Endometrium (tissue), 2 donors: ENCODE results near the gene CDH5.

Experiments used
- FAIRE-seq: peaks from 2 replicates; lab custom pipeline; 2012; peaks lifted over from hg19 to GRCh38; lab: Jason Lieb, UNC
- donor health status: control.
- donor health status: control.

CDH5 gene

DNA sequence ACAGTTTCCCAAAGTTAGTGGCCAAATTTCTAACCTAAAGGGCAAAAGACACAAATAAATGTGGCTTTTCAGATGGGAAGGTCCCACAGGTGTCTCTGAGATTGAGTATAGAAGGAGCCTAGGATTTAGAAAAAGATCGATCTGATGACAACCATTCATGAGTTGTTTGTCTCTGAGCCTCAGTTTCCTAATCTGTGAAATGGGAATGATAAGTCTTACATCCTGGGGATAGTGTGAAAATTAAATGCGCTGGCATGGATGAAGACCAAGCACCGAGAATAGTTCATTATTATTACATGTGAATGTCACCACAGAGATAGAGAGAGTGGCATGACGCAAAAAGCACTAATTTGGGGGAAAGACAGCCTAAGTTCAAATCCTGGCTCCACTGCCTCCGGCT, 7.2 kb downstream of the CDH5 start:
- no peak for FAIRE-seq

DNA sequence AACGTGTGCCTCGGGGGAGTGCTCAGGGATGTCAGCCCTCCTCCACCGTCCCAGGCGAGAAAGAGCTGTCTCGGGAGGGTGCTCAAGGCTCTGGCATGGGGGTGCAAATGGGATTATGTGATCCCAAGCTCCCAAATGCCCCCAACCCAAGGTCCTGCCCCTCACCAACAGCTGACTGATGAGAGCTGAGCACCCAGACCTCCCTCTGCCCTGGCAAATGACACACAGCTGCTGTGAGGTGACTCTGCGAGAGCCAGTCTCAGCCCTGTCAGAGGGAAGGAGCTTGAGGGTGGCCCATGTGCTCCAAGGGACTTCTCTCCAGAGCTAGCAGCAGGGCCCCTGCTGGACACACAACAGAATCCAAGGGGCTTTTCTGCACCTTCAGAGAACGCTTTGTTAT, 7.7 kb downstream of the CDH5 start:
- no peak for FAIRE-seq

DNA sequence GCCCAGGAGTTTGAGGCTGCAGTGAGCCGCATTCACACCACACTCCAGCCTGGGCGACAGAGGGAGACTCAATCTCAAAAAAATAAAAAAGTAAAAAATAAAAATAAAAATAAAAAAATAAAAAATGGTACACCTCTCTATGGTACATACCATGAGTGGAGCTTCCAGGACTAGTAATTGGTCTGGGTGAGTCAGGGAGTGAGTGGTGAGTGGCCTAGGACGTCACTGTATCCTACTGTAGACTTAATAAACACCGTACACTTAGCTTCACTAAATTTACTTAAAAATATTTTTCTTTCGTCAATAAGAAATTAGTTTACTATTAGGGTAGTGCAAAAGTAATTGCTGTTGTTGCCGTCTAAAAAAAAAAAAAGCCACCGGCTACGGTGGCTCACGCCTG, 9.0 kb downstream of the CDH5 start:
- FAIRE-seq, result no peak

DNA sequence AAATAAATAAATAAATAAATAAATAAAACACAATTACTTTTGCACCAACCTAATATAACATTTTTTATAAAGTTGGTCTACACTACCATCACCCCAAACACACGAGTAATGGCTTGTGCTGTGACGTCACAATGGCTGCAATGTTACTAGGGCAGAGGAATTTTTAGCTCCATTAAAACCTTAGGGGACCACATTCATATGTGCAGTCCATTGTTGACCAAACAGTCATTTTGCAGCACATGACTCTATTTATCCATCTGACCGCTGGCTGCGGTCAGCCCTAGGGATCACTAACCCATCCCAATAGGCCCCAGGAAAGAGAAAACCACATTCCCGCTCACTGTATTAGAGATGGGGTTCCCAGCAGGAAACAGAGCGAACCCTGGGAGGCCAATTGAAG, 9.6 kb downstream of the CDH5 start:
- FAIRE-seq, result no peak

DNA sequence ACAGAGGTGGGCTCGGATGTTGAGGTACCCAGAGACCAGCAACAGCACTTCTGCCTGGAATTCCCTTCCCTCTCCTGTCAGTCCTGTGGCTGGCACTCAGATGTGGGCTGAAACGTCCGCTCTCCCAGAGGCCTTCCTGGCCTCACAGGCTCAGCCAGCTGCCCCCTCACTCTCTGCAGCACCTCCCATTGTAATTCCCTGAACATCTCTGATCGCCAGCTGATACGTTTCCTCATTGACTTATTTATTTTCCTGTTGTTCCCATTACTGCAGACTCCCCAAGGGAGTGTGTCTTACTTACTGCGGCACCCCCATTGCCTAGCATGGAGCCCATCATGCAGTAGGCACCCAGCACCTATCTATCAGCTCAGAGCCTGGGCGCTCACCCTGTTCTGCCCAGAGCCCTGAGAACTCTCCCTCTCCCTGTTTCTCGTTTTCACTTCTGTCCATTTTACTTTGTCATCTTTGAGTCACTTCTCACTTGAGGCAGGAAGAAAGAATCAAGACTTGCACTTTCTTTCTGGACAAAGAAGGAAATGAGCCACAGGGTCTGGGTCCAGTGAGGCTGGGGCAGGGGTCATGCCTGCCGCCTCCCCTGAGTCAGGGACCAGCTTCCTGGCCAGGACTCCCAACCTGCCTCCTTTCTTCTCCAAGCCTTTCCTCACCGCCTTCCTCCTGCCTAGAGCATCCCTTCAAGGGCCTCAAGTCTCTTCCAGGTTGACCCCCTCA, 10.2 kb downstream of the CDH5 start:
- no peak for FAIRE-seq

DNA sequence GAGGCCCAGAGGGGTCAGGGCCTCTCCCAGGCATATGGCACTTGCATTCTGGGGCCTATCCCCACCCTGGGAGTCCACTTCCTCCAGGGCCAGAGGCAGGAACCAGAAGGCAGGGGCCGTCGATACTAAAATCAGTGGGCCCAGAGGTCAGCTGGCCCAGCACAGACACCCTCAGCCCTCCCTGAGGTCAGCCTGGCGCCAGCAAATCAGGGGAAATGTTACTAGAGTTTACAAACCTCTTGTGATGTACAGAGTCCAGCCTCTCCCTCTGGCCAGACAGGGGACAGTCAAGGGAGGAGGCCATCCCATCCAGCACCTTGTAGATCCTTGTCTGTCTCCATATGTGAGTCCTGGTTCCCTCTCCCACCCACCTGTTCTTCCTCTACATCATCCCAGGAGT, 10.8 kb downstream of the CDH5 start:
- FAIRE-seq, result no peak

DNA sequence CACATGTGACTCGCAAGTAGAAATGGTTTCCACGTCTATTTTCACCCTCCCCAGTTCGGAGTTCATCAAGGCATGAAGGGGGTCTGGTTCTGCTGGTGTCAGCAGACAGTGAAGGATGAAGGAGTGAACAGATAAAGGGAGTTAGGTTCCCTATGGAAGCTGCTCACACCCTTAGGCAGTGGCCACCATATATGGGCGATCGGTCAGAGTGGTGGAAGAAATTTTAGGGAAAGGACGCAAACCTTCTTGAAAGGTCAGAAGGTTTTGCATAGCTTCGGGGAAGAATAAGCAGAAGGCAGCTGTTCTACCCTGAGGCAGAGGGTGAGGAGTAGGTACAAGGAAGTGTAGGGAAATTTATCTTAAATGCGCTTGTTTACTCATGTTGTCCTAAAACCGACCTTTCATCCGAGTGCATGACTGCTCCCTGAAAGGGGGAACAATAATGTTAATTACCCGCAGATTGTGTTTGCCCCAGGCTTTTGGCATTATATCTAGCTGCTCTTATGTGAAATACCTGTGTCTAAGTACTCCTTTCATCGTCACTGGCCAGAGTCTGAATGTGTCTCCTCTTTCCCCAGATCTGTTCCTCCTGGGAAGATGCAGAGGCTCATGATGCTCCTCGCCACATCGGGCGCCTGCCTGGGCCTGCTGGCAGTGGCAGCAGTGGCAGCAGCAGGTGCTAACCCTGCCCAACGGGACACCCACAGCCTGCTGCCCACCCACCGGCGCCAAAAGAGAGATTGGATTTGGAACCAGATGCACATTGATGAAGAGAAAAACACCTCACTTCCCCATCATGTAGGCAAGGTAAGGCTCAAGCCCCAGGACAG, 12.5 kb downstream of the CDH5 start:
- no peak for FAIRE-seq

GRCh38 chr16:66379571-66379941, 13.1 kb downstream of the CDH5 start:
- FAIRE-seq, result no peak

- no peak for FAIRE-seq
These were observed 13.9 kb downstream of the CDH5 start for GRCh38 chr16:66380421-66380820.

DNA sequence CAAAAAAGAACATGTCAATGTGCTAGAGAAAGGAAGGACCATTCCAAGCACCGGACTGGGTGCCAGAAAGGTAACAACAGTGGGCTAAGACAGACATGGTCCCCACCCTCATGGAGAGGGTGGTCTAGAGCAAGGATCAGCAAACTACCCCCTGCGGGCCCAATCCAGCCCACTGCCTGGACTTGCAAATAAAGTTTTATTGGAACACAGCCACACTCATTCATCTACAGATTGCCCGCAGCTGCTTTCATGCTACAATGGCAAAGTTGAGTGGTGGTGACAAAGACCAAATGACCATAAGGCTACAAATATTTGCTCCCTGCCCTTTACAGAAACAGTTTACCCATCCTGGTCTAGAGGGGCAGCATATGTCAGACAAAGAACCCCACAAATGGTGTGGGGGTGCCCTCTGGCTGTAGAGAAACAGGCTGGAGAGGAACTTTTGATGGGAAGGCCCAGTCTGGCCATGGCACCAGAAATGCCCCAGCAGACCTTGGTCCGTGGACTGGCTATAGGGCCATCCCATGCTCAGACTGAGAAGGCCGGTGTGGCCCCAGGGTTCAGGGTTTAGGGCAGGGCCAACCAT, 15.2 kb downstream of the CDH5 start:
- no peak for FAIRE-seq

DNA sequence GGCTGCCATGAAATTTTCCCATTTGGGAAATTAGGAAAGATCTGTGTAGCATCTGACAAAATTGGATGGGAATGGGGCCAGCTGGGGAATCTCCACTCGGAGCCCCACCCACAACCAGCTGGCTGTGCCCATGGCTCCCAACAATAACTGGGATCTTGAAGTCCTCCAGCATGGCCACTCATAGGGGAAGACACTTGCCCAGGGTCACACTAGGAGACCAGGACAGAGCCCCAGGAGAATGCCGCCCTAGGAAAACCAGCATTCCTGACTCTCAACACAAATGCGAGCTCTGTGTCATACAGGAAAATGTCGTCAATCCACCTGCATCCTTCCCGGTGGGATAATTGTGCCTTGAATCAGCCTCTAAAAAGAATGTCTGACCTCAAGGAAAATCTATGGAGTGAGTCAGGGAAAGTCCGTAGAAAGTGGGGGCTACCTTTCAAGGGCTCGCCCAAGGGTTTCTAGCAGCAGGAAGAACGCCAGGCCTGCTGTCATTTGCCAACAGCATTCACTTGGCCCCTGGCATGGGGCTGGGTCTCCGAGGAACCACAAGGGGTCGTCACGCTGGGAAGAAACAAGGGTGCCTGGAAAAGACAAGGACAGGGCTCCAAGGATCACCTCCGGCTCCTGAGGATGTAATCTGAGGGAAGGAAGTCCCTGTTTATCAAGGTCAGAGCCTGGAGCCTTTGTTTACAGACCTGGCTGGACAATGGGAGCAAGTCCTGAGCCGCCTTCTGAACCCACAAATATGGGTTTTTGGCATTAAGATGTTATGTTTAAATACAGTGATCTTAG, 15.9 kb downstream of the CDH5 start:
- no peak for FAIRE-seq

GRCh38 chr16:66382966-66383299, 16.4 kb downstream of the CDH5 start:
- no peak for FAIRE-seq

DNA sequence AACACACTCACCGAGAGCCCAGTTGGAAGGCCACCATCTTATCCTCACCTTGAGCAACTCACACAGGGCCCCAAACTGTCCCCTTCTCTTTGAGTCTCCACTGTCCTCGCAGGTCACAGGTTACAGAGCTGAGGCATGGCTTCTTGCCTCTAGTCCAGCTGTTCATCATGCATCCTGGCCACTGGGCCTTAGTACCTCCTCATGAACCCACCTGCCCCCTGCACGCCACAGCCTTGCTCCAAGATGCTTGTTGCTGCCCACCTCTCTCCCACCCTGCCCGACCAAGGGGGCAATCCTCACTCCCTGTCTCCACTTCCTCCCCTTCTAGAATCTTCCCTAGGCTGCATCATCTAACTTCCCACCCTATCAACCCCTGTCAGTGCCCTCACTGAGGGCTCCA, 17.1 kb downstream of the CDH5 start:
- no peak for FAIRE-seq

DNA sequence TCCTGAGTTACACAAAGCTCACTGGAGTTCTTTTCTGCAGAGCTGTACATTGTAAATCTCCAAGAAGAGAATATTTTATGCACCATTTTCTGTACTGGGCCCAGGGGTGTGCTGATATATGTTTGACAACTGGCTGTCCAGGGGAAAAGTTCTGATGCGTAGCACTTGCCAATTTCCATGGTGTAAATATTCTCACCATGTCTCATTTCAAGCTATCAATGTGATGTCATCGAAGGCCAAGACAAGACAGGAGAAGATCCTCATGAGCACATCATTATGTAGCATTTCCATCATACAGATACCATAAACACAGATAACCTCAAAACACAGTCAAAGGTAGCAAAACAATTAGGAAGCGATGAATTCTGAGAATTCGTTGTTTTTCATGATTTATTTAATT, 18.9 kb downstream of the CDH5 start:
- no peak for FAIRE-seq

DNA sequence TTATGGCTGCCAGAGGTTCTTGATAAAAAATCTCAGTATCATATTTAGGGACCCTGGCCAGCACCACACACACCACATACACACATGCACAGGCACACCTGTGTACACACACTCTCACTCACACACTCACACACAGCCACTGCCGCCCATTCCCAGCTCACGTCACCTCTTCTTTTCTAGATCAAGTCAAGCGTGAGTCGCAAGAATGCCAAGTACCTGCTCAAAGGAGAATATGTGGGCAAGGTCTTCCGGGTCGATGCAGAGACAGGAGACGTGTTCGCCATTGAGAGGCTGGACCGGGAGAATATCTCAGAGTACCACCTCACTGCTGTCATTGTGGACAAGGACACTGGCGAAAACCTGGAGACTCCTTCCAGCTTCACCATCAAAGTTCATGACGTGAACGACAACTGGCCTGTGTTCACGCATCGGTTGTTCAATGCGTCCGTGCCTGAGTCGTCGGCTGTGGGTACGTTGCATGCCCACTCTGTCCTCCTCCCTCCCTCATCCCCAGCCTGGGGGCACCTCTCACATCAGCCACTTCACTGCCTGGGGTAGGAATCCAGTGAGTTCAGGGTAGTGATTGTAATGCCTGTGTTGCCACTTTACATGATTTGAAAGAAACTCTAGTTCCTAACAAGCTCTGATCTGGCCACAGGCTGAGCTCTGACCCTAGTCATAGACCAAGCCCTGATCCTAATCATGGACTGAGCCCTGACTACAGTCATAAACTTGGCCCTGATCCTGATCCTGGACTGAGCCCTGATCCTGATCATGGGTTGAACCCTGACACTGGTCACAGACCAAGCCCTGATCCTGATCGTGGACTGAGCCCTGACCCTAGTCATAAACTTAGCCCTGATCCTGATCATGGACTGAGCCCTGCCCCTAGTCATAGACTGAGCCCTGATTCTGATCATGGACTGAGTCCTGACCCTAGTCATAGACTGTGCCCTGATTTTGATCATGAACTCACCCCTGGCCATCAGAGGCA, 20.4 kb downstream of the CDH5 start:
- FAIRE-seq, result no peak

GRCh38 chr16:66387817-66388332, 21.4 kb downstream of the CDH5 start:
- FAIRE-seq, result no peak

DNA sequence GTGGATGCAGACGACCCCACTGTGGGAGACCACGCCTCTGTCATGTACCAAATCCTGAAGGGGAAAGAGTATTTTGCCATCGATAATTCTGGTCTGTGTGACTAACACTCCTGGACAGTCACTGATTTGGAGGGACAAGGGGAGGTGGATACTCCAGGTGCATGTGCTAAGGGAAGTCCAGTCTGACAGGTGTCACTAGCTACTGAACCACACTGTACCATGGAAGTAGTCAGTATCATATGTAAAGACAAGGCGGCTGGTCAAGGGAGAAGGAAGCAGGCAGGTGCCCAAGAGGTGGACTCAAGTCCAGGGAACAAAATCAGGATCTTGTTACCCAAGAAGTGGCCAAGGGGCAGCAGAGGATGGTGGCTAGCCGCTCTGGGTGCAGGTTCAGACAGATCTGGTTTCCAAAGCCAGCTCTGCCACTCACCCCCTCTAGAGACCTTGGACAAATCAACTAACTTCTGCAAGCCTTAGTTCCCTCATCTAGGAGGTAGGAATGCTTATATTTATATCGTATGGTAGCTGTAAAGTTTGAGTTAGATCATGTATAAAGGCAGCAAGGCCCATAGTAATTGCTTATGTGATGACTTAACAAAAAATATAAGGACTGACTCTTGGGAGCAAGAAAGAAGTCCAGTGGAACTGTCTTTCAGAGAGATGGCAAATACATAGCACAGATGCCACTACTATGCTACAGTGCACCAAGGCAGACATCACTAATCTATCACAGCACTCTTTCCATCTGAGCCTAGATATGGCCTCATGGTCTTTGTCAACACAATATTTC, 22.1 kb downstream of the CDH5 start:
- no peak for FAIRE-seq

- no peak for FAIRE-seq
These were observed 23.0 kb downstream of the CDH5 start for GRCh38 chr16:66389256-66390176.
